HG02973 (cell line): ENCODE data around the gene GRM6.

ENCODE experiments used
- ATAC-seq: cut with Tn5 transposase; IDR thresholded peaks from one replicate; pipeline ENCODE4 v1.9.1; 2021; ENCODE audit warnings: moderate library complexity; ENCODE audit not compliant: unreplicated experiment

The GRM6 gene

GRCh38 chr5:178984145-178985072 lies 10.7 kb downstream of the GRM6 start:
- ATAC-seq = no peak

- no peak for ATAC-seq
Observed at GRCh38 chr5:178983728-178984127, 11.4 kb downstream of the GRM6 start.

GRCh38 chr5:178982941-178983340 lies 12.2 kb downstream of the GRM6 start:
- ATAC-seq = no peak

DNA sequence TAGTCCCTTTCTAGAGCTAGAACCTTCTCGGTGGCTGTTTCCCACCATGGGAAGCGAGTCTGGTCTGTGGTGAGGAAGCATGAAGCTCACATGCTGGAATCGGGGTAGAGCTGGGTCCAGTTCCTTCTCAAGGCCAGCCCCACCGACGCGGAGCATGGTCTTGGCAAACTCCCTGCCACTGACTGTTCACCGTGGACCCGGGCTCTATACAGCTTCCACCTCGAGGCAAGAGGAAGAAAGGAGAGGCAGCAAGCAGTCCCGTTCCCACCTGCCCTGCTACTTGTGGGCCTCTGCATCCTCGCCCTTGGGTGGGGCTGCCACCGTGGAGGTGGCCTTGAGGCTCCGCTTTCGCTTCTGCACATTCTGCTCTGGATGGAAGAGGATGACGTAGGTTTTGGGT lies 13.7 kb downstream of the GRM6 start:
- no peak for ATAC-seq

DNA sequence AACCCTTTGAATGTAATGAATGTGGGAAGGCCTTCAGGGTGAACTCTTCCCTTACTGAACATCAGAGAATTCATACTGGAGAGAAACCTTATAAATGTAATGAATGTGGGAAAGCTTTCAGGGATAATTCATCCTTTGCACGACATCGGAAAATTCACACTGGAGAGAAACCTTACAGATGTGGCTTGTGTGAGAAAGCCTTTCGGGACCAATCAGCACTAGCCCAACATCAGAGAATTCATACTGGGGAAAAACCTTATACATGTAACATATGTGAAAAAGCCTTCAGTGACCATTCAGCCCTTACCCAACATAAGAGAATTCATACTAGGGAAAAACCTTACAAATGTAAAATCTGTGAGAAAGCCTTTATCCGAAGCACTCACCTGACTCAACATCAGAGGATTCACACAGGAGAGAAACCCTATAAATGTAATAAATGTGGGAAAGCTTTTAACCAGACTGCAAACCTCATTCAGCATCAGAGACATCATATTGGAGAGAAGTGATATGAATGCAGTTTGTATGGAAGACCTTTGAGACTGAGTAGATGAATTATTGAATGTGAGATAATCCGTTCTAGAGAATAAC lies 29.6 kb downstream of the GRM6 start:
- ATAC-seq = no peak

DNA sequence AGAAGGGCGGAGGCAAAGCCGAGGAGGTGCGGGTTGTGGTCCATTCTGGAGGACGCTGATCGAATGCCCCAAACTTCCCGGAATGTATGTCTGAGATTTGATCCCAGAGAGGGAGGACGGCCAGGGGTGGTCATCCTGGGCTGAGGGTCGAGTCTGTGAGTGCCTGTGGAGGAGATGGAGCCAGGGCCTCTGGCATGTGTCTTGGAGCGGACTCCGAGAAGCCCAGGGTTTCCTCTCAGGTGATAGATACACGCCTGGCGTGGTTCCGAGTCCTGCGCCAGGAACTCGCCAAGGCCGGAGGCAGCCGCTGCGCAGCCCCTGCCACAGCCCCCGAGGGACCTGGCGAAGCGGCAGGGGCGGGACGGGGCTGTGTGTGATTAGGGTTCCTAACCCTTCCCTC lies 53.8 kb downstream of the GRM6 start:
- ATAC-seq = no peak

- ATAC-seq = no peak
Observed at GRCh38 chr5:178940569-178941360, 54.4 kb downstream of the GRM6 start, which contains the start of gene ZNF454. ZNF454 (plus strand) TSS chr5:178941198; CDS start chr5:178942792, 1,594 bp downstream.

DNA sequence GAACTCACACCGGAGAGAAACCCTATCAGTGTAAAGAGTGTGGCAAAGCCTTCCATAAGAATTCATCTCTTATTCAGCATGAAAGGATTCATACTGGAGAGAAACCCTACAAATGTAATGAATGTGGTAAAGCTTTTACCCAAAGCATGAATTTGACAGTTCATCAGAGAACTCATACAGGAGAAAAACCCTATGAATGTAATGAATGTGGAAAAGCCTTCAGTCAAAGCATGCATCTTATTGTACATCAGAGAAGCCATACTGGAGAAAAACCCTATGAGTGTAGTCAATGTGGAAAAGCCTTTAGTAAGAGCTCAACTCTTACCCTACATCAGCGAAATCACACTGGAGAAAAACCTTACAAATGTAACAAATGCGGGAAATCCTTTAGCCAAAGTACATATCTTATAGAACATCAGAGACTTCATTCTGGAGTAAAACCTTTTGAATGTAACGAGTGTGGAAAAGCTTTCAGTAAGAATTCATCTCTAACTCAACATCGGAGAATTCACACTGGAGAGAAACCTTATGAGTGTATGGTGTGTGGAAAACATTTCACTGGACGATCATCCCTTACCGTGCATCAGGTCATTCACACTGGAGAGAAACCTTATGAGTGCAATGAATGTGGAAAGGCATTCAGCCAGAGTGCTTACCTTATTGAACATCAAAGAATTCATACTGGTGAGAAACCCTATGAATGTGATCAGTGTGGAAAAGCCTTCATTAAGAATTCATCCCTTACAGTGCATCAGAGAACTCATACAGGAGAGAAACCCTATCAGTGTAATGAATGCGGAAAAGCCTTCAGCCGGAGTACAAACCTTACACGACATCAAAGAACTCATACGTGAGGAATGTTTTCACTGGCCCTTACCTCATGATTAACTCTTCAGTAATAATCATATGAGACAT lies 63.0 kb downstream of the GRM6 start:
- no peak for ATAC-seq
